GM19467 (cell line): ENCODE data around the gene SCYGR8.

Experiments used
- ATAC-seq: cut with Tn5 transposase; IDR thresholded peaks from one replicate; pipeline ENCODE4 v1.9.1; 2021; ENCODE audit warnings: mild to moderate bottlenecking, moderate library complexity; ENCODE audit not compliant: unreplicated experiment

Gene SCYGR8

GRCh38 chr2:227759411-227760118 is 13.9 kb downstream of the SCYGR8 start:
- no peak for ATAC-seq

GRCh38 chr2:227761740-227762476 is 16.2 kb downstream of the SCYGR8 start:
- no peak for ATAC-seq

- ATAC-seq = no peak
Measured at GRCh38 chr2:227765788-227766372, 20.2 kb downstream of the SCYGR8 start.

- peak; percentile 93 for ATAC-seq
Measured at GRCh38 chr2:227766373-227766883, 20.7 kb downstream of the SCYGR8 start.

- ATAC-seq = no peak
Measured at GRCh38 chr2:227767830-227768229, 22.1 kb downstream of the SCYGR8 start.

- ATAC-seq = no peak
Measured at GRCh38 chr2:227772197-227772661, 26.5 kb downstream of the SCYGR8 start.

- ATAC-seq = no peak
Measured at GRCh38 chr2:227772932-227773331, 27.2 kb downstream of the SCYGR8 start.

GRCh38 chr2:227774011-227774624 is 28.4 kb downstream of the SCYGR8 start:
- ATAC-seq = no peak

GRCh38 chr2:227774895-227775842 is 29.5 kb downstream of the SCYGR8 start:
- ATAC-seq = no peak

GRCh38 chr2:227780981-227781615 is 35.4 kb downstream of the SCYGR8 start:
- ATAC-seq = no peak

GRCh38 chr2:227781841-227782240 is 36.1 kb downstream of the SCYGR8 start:
- ATAC-seq = no peak

- no peak for ATAC-seq
Measured at GRCh38 chr2:227782804-227783203, 37.1 kb downstream of the SCYGR8 start.

- ATAC-seq = peak; percentile 99
Measured at GRCh38 chr2:227783404-227784138, 37.9 kb downstream of the SCYGR8 start.

GRCh38 chr2:227785293-227785692 is 39.6 kb downstream of the SCYGR8 start:
- ATAC-seq = no peak

- ATAC-seq = no peak
Measured at GRCh38 chr2:227788561-227789018, 42.9 kb downstream of the SCYGR8 start.

GRCh38 chr2:227789803-227790202 is 44.1 kb downstream of the SCYGR8 start:
- no peak for ATAC-seq

- no peak for ATAC-seq
Measured at GRCh38 chr2:227793148-227793712, 47.5 kb downstream of the SCYGR8 start.
